Activated B cell treated with CpG ODN at 0.5 μM for 24 hours (primary cell): ENCODE results near the gene MEIS2. TPM values are rescaled to one million over a fixed set of nuclear protein-coding genes. Genes with fewer than 3 reads are reported as not detected.
A peak's percentile ranks its signal among the peaks of the same experiment; 100 is the strongest.

Experiments
- ATAC-seq: fragments of 200-7000 bp; cut with Tn5 transposase; one replicate; pipeline ENCODE4 v1.10.0; 2021; ENCODE audit warnings: low read depth, mild to moderate bottlenecking, moderate library complexity
- CTCF ChIA-PET: fragments of 350-600 bp; sonication (Branson Sonifier 250); formaldehyde crosslinking; loops from one replicate; lab custom pipeline; 2021; ENCODE audit warnings: antibody characterized with exemption; lab: Charles Lee
- POLR2A ChIA-PET: fragments of 350-600 bp; sonication (Branson Sonifier 250); formaldehyde crosslinking; loops from one replicate; lab custom pipeline; 2021; ENCODE audit warnings: antibody characterized with exemption; lab: Charles Lee
- DNase-seq: peaks from one replicate; pipeline ENCODE4 v3.0.0; 2022
- H3K27ac Mint-ChIP-seq: one replicate; pipeline ENCODE4 v1.8.0; 2020; ENCODE audit warnings: mixed read lengths
- H3K27me3 Mint-ChIP-seq: one replicate; pipeline ENCODE4 v1.8.0; 2021; ENCODE audit warnings: mixed read lengths
- H3K36me3 Mint-ChIP-seq: one replicate; pipeline ENCODE4 v1.8.0; 2021; ENCODE audit warnings: low read depth, mixed read lengths
- H3K4me1 Mint-ChIP-seq: one replicate; pipeline ENCODE4 v1.8.0; 2021; ENCODE audit warnings: mixed read lengths
- H3K4me3 Mint-ChIP-seq: one replicate; pipeline ENCODE4 v1.8.0; 2020; ENCODE audit warnings: mild to moderate bottlenecking, mixed read lengths
- H3K9me3 Mint-ChIP-seq: one replicate; pipeline ENCODE4 v1.8.0; 2020; ENCODE audit warnings: mixed read lengths
- CTCF ChIP-seq: fragments of 200-600 bp; IDR thresholded peaks from one replicate; pipeline ENCODE4 v1.8.0; 2022; ENCODE audit warnings: antibody characterized with exemption, mild to moderate bottlenecking
- intact Hi-C: fragments of 100-400 bp; cut with micrococcal nuclease; formaldehyde crosslinking; loops from one replicate; pipeline ENCODE4 v1.15.1; 2024
- total RNA-seq: library from RNA; stranded (reverse); gene quantifications from 2 replicates; pipeline ENCODE4 v1.2.3, GENCODE V29; 2022

Gene MEIS2
- total RNA-seq, 1 donor from 2014 or later = 0.24 TPM

- peaks cover 26% of the 10 kb centered on the region for H3K27me3 Mint-ChIP-seq
- H3K9me3 Mint-ChIP-seq = peaks cover 2% of the 10 kb centered on the region
- H3K27ac Mint-ChIP-seq = no peak overlapping the region
- H3K36me3 Mint-ChIP-seq = no peaks in the 10 kb centered on the region
- no peak for TF ChIP-seq CTCF
- no peak for ATAC-seq
- H3K4me1 Mint-ChIP-seq = no peaks in the 10 kb centered on the region
- ChIA-PET CTCF (no interaction called here), POLR2A (no interaction called here)
- intact Hi-C loops = no loop called here
- H3K4me3 Mint-ChIP-seq = no peak overlapping the region
- DNase-seq = no peak
Measured at GRCh38 chr15:37117030-37117429, 16.7 kb upstream of the MEIS2 start.

- ATAC-seq = no peak
- Mint-ChIP-seq H3K4me3 (no peak overlapping the region), H3K9me3 (peaks cover 2% of the 10 kb centered on the region), H3K36me3 (no peaks in the 10 kb centered on the region), H3K4me1 (peaks cover 11% of the 10 kb centered on the region), H3K27ac (no peak overlapping the region), H3K27me3 (peaks cover 36% of the 10 kb centered on the region)
- ChIA-PET POLR2A (no interaction called here), CTCF (no interaction called here)
- intact Hi-C loops = no loop called here
- DNase-seq = no peak
- no peak for TF ChIP-seq CTCF
Measured at GRCh38 chr15:37115538-37115937, 15.2 kb upstream of the MEIS2 start.

DNA sequence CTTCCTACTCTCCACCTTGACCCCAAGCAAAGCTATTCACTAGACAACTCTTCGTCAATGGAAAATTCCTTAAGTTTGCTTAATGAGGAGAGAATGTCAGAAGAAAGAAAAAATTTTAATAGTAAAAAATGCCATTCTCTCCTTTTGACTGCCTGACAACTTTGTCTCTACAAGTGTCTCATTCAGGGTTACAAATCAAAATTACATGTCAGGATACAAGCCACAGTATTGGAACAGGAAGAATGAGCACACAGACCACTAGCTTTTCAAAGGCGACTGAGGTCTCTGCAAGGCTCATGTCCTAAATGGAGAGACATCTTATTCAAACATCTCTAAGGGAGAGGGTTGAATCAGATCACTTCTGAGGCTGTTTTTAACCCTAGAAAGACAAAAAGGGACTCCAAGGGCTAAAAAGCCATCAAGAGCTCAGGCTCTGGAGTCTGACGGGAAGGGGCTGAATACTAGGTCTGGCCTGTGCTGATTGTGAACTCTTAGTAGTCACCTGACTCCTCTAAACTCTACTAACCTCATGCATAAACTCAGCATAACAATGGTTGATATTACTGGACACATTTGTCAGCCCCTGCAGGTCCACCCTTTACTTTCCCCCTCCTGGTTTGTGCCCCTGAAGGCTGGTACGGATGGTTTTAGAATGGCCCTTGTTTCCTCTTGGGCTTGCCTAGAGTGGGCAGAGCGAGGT lies 12.8 kb upstream of the MEIS2 start:
- DNase-seq = no peak
- Mint-ChIP-seq H3K9me3 (peaks cover 2% of the 10 kb centered on the region), H3K4me1 (peaks cover 16% of the 10 kb centered on the region), H3K36me3 (no peaks in the 10 kb centered on the region), H3K27ac (no peak overlapping the region), H3K27me3 (peaks cover 59% of the 10 kb centered on the region), H3K4me3 (no peak overlapping the region)
- TF ChIP-seq CTCF = no peak
- CTCF ChIA-PET = no interaction called here
- POLR2A ChIA-PET = no interaction called here
- ATAC-seq = no peak
- intact Hi-C loops = no loop called here

GRCh38 chr15:37112171-37112570 lies 11.8 kb upstream of the MEIS2 start:
- ATAC-seq = no peak

DNA sequence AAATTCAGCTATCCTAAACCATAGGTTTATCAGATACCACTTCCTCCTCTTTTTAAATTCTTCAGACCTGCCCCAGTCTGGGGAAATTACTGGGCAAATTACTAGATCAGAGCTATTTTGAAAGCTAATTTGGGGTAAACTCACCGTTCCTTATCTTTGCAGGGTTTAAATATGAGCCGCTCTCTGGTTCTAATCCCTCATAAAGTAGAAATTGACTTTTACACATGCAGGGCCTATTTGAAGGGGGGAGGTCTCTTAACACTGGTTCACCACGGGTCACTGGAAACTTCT lies 11.0 kb upstream of the MEIS2 start:
- CTCF ChIA-PET = no interaction called here
- TF ChIP-seq CTCF = no peak
- POLR2A ChIA-PET = no interaction called here
- peaks cover 20% of the 10 kb centered on the region for H3K4me1 Mint-ChIP-seq
- no peak for ATAC-seq
- H3K27ac Mint-ChIP-seq = no peak overlapping the region
- H3K4me3 Mint-ChIP-seq = peak overlapping the region; percentile 54
- intact Hi-C loops = no loop called here
- no peaks in the 10 kb centered on the region for H3K36me3 Mint-ChIP-seq
- H3K9me3 Mint-ChIP-seq = peaks cover 2% of the 10 kb centered on the region
- no peak for DNase-seq
- H3K27me3 Mint-ChIP-seq = peaks cover 71% of the 10 kb centered on the region

More at GRCh38 chr15:37112171-37112570, 11.8 kb upstream of the MEIS2 start:
- POLR2A ChIA-PET = no interaction called here
- intact Hi-C loops = no loop called here
- no peak for DNase-seq
- Mint-ChIP-seq H3K36me3 (no peaks in the 10 kb centered on the region), H3K9me3 (peaks cover 2% of the 10 kb centered on the region), H3K27ac (no peak overlapping the region), H3K4me1 (peaks cover 16% of the 10 kb centered on the region), H3K4me3 (no peak overlapping the region), H3K27me3 (peaks cover 69% of the 10 kb centered on the region)
- CTCF ChIA-PET = no interaction called here
- TF ChIP-seq CTCF = no peak
